ENCODE results near the gene PPARA. TPM values are rescaled to one million over a fixed set of nuclear protein-coding genes. Genes with fewer than 3 reads are reported as not detected.
A peak's percentile ranks its signal among the peaks of the same experiment; 100 is the strongest.

The PPARA gene
- total and polyA plus RNA-seq, 12 donors, result 15.5 to 89.5 (median 79.9) TPM

GRCh38 chr22:46241396-46242007 lies 91.2 kb downstream of the PPARA start:
- 34 to 42% methylated on average over 5 of the region's 5 CpGs for WGBS, 2 donors
- Histone ChIP-seq H3K27ac (peak overlapping the region in 8 of 10 donors; percentile 25 to 84 (median 72)), H3K9me3 (no peaks in the 10 kb centered on the region)

GRCh38 chr22:46242076-46242475 lies 91.8 kb downstream of the PPARA start:
- intact Hi-C loops (cut with DNase I), result loop anchor here in 4 of 10 donors (10.0 kb wide), 3 partner anchors 87 to 247 kb away; partner anchors contain the start of gene PPARA (in 2 of the 4)

More at GRCh38 chr22:46241396-46242007, 91.2 kb downstream of the PPARA start:
- Histone ChIP-seq H3K36me3 (peaks cover 0 to 57% (median 7%) of the 10 kb centered on the region in 9 donors), H3K27me3 (no peaks in the 10 kb centered on the region), H3K4me1 (peaks cover 16 to 86% (median 48%) of the 10 kb centered on the region in 9 donors), H3K4me3 (no peak overlapping the region)
- peak in 1 of 2 donors; percentile 40 for DNase-seq
- peak in 3 of 8 donors; percentile 34 to 62 (median 40) for ATAC-seq
- TF ChIP-seq CTCF (IDR thresholded peaks at IDR 0.05), result no peak
- intact Hi-C loops (cut with DNase I), result loop anchor here in 4 of 10 donors (10.0 kb wide), 3 partner anchors 87 to 247 kb away; partner anchors contain the start of gene PPARA (in 2 of the 4)

GRCh38 chr22:46244771-46245170 lies 94.4 kb downstream of the PPARA start:
- intact Hi-C loops (cut with DNase I), result loop anchor here in 5 of 10 donors (5.0 to 10.0 kb wide), 5 partner anchors 53 to 250 kb away; partner anchors contain the start of genes PPARA (in 2 of the 5) and GTSE1 (in 1 of the 5)
- no peak for DNase-seq
- ATAC-seq, result peak in 2 of 8 donors; percentile 3 to 11
- peak overlapping the region; percentile 53 to 86 (median 82) for H3K27ac ChIP-seq
- no peaks in the 10 kb centered on the region for H3K9me3 ChIP-seq
- H3K4me1 ChIP-seq, result peaks cover 15 to 85% (median 60%) of the 10 kb centered on the region in 9 donors
- 73 to 84% methylated on average over 9 of the region's 9 CpGs for WGBS, 2 donors
- H3K4me3 ChIP-seq, result peak overlapping the region in 1 of 10 donors; percentile 7
- TF ChIP-seq CTCF (IDR thresholded peaks at IDR 0.05), result no peak
- no peaks in the 10 kb centered on the region for H3K27me3 ChIP-seq
- peaks cover 0 to 41% (median 0%) of the 10 kb centered on the region in 9 donors for H3K36me3 ChIP-seq

More at GRCh38 chr22:46242076-46242475, 91.8 kb downstream of the PPARA start:
- Histone ChIP-seq H3K4me1 (peaks cover 16 to 86% (median 53%) of the 10 kb centered on the region in 9 donors), H3K4me3 (no peak overlapping the region), H3K36me3 (peaks cover 0 to 57% (median 7%) of the 10 kb centered on the region in 9 donors), H3K27me3 (no peaks in the 10 kb centered on the region), H3K9me3 (no peaks in the 10 kb centered on the region), H3K27ac (peak overlapping the region in 7 of 10 donors; percentile 22 to 84 (median 79))
- ATAC-seq (no peak), DNase-seq (no peak)
- no peak for TF ChIP-seq CTCF (IDR thresholded peaks at IDR 0.05)
- WGBS, 2 donors, result 78 to 94% methylated on average over 10 of the region's 10 CpGs

GRCh38 chr22:46245511-46245910 lies 95.2 kb downstream of the PPARA start:
- peak in 1 of 9 donors; percentile 6 for TF ChIP-seq CTCF (IDR thresholded peaks at IDR 0.05)
- peaks cover 0 to 36% (median 0%) of the 10 kb centered on the region in 9 donors for H3K36me3 ChIP-seq
- H3K27me3 ChIP-seq, result no peaks in the 10 kb centered on the region
- DNase-seq (peak; percentile 71 to 85), ATAC-seq (peak; percentile 32 to 76 (median 70))
- WGBS, 2 donors, result 11 to 22% methylated on average over 16 of the region's 16 CpGs
- no peaks in the 10 kb centered on the region for H3K9me3 ChIP-seq
- intact Hi-C loops (cut with DNase I), result loop anchor here in 5 of 10 donors (5.0 to 10.0 kb wide), 5 partner anchors 52 to 251 kb away; partner anchors contain the start of genes PPARA (in 2 of the 5) and GTSE1 (in 1 of the 5)
- peak overlapping the region in 1 of 10 donors; percentile 7 for H3K4me3 ChIP-seq
- peak overlapping the region; percentile 53 to 86 (median 82) for H3K27ac ChIP-seq
- peaks cover 15 to 79% (median 56%) of the 10 kb centered on the region in 9 donors for H3K4me1 ChIP-seq

All from heart right ventricle (tissue), 16 donors.